PC-9 (cell line): ENCODE measurements around the gene IRF8.

Experiments
- EZH2 ChIP-seq: fragments of 200-600 bp; sonication (generic); IDR thresholded peaks from 2 replicates; pipeline ENCODE4 v1.8.0; 2017; ENCODE audit warnings: antibody characterized with exemption, low read depth
- TF ChIP-seq, protein P1 (sequence below): fragments of 200-600 bp; sonication (generic); conservative IDR thresholded peaks from 2 replicates; pipeline ENCODE4 v1.6.1; 2017; ENCODE audit warnings: mixed run types, antibody characterized with exemption, mild to moderate bottlenecking, moderate library complexity

DNA sequence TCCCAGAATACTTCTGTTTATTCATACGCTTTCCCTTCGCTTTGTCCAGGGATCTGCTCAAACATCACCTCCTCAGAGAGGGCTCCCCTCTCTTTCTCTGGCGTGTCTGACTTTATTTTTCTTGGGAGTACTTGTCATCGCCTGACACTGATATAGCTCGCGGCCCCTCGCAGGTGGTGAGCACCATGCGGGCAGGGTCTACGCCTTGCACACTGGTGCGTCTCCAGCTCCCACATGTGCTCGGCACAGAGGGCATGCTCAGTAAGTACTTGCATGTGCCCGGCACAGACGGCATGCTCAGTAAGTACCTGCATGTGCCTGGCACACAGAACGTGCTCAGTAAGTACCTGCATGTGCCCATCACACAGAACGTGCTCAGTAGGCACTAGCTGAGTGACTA, 57.5 kb downstream of the IRF8 start:
- TF ChIP-seq, protein P1, sequence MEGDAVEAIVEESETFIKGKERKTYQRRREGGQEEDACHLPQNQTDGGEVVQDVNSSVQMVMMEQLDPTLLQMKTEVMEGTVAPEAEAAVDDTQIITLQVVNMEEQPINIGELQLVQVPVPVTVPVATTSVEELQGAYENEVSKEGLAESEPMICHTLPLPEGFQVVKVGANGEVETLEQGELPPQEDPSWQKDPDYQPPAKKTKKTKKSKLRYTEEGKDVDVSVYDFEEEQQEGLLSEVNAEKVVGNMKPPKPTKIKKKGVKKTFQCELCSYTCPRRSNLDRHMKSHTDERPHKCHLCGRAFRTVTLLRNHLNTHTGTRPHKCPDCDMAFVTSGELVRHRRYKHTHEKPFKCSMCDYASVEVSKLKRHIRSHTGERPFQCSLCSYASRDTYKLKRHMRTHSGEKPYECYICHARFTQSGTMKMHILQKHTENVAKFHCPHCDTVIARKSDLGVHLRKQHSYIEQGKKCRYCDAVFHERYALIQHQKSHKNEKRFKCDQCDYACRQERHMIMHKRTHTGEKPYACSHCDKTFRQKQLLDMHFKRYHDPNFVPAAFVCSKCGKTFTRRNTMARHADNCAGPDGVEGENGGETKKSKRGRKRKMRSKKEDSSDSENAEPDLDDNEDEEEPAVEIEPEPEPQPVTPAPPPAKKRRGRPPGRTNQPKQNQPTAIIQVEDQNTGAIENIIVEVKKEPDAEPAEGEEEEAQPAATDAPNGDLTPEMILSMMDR: no peak
- no peak for TF ChIP-seq EZH2
